ENCODE results near the gene FOXN3.

The FOXN3 gene

DNA sequence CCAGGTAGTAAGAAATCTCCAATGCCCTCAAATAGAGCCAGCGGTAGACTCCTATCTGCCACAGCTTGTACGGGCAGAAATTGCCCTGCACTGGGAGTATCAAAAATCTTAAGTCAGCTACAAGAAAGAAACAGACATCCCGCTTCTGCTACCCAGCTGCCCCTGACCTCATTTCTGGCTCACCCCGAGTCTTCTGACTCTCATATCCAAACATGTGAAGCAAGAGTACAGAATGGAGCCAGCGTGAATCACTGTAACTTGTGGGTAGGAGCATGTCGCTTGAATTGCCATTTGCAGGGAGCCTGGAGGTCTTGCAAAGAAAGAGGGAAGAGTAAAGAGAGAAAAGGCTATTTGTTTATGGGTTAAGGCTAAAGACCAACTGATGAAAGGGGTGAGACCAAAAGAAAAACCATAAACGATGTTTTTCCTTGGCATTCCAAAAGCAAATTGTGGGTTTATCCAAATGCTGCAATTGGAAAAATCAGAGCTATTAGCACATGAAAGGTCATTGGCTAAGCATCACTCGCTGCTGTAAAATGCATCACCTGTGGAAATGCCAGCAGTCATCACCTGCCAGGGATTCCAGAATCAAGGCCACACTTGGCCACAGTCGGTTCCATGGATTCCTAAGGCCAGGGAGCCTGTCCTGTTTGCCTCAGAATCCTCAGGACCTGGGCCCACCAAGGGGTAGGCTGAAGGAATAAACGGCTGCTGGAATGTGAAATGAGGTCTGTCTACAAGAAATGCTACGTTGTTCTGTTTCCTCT, 86.6 kb downstream of the FOXN3 start:
- no peak for DNase-seq

DNA sequence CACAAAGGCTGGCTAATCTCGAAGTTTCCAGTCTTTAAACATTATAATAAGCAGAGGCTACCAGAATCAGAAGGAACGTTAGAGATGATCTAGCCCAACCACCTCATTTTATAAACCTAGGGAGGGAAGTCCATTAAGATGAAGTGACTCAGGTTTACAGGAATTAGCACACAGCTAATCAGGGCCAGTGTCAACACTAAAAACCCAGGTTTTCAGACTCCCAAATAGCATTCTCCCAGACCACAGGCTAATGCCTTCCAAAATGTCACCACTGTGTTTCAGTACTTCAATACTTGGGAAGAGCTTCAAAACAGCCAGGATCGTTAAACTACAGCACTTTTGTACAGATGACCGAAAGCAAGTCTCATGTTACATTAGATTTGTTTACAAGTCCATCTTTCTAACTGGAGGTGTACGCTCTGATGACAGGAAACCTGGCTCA, 89.2 kb downstream of the FOXN3 start:
- peak in 1 of 2 experiments; percentile 21 for DNase-seq

DNA sequence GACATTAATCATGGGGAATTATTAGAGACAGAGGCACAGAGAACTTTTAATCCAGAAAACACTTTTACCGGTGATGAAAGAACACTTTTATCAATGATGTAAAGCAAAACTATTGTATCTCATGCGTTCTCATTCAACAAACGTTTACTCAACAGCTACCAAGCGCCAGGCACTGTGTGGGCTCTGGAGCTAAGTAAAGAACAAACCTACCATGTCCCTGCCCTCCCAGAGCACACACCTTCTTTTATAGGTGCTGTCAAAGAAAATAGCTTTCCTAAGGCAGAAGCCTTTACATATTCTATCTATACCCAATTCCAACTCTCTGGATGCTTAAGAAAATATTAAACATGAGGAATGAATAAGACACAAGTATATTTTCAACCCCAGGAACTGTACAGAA, 91.1 kb downstream of the FOXN3 start:
- DNase-seq = no peak

DNA sequence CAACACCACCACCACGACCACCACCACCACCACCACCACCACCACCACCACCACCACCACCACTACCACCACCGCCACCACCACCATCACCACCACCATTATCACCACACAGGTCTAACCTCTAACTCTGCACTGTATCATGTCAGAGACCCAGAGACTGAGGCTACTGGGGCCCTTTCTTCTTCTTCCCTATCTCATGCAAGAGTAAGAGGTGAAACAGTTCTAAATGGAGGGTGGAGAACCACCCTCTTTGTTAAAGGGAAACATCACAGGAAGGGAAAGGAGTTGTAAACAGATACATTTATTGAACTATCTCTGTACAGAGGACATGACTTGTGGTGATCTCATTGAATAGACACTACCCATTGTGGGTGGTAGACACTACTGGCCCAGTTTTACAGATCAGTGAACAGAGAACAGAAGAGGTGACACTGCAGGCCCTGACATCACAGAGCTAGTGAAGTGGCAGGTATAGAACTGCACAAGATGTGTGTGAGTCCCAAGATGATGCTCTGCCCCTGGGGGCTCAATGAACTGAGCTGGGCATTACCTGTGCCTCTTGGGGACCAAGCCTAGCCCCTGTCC, 91.6 kb downstream of the FOXN3 start:
- no peak for DNase-seq

DNA sequence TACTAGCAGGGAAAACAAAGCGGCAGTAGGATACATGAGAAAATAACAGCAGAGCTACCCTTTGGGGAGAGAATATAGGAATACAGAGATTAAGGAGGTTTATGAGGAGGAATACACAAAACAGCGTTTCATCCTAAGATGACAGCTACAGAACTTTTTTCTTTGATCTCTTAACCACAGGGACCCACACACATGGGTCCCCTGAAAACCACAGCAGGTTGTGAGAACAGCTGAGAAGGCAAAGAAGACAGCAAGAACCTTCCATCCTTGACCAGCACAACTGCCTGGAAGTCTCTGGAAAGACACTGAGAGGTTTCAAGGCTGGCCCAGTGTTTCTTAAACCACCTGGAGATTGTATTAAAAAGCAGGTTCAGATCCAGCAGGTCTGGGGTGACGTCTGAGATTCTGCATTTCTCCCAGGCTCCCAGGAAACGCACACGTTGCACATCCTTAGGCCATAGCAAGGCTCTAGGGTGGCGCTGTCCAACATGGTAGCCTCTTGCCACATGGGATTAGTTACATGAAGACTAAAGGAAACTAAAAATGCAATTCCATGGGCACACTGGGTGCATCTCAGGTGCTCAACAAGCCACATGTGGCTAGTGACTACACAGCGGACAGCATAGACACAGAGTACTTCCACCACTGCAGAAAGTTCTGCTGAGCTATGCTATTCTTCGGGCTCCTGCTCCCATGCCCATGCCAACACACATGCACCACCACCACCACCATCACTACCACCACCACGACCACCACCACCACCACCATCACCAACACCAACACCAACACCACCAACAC, 92.3 kb downstream of the FOXN3 start:
- DNase-seq = no peak

DNA sequence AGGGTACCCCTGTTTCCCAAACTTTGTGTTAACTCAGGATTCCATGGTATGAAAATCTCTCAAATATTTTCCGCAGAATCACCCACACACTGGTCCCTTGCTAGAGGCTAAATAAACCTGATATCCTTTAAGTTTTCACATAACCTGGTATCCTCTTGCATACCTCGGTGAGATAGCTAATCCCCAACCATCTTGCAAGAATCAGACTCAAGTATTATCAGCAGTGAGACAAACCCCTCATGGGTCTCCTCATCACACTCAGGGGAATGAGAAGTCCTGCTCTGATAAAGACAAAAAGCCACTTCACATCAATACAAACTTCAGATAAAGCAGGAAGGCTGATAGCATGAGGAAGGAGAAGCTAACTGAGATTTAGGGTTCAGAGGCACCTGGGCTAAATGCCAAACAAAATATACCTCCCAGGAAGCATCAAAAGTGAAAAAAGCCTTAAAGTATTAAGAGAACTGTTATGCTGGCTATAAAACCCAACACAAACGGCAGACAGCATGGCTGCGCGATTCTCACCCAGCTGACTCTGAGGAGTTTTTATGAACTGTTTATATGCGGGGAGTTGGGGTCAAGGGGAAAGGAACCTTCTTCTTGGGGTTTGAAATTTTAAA, 96.5 kb downstream of the FOXN3 start:
- DNase-seq = no peak

DNA sequence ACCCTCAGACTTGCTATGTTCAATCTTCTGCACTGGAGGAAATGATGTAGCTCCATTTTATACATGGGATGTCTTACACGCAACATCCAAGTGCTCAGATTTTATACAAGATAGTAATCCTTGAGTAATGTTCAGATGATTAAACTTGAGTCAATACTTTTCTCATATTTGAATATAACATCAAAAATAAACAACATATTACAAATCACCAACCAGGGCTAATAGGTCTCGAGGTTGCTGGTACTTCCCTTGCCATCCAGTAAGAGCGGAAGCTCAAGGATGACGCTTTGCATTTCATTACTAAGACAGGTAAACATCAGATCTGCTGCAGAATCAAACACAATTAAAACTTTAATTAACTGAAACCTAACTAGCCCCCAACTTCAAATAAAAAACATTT, 97.3 kb downstream of the FOXN3 start:
- DNase-seq = no peak

DNA sequence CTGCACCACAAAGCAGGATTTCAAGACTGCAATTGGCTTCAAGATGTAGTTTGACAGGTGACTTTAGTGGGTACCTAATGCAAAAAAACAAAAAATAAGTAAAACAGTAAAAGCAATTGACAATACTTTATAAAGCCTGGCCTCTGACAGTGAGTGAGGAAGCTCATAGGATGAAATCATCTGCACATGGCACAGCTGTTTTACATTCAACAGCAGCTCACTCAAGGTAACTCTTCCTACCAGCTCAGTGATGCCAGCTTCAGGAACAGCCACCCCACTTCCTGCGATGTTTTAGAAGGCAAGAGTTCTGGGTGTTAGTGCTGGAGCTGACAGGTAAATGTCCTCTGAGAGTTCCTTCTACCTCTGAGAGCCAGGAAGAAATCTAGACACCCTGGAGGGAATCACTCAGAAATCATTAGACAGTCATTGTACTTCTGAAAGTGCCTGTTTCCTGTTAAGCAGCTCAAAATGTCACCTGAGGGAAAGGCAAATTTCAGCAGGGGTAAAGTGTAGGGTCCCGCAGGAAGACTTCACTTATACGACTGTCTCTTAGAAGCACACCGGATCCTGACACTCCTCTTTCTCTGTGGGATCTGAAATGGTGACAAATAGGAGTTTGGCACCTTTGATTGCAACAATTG, 99.9 kb downstream of the FOXN3 start:
- no peak for DNase-seq

DNA sequence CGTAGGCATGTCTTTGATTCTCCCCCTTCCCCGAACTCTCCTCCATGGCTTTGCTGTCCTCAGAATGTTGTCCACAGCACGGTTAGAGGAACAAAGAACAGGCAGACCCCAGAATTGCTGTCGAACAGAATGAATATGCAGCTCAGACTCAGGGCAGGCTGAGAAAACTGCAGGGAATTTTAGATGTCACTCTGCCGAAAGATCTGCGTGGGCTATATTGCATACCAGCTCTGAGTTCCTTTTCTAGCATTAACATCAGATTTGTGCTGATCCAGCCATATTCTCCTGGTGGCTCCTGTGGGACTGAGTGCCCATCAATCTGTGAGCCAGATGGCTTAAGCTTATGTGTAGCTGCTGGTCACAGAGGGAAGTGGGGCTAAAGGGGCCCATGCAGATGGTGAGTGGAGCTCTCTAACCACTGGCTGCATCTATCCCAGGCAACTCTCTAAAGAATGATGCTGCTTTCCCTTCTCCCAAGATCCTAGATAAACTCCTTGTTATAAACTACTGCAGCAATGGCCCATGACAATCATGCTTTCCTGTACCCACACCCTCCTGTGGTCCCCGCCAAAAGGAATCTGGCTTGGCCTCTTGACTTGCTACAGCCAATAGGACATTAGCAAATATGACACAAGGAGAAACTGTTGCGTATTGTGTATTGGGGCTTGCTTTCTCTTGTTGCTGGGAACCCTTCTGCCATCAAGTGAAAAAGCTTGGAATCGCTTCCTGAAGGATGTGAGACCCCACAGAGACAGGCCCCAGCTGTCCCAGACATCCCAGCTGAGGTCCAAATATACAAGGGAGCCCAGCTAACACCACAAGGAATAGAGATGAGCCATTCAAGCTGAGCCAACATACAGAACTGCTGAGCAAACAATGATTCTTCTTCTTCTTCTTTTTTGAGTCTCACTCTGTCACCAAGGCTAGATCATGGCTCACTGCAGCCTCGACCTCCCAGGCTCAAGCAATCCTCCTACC, 101.3 kb downstream of the FOXN3 start:
- DNase-seq = no peak

DNA sequence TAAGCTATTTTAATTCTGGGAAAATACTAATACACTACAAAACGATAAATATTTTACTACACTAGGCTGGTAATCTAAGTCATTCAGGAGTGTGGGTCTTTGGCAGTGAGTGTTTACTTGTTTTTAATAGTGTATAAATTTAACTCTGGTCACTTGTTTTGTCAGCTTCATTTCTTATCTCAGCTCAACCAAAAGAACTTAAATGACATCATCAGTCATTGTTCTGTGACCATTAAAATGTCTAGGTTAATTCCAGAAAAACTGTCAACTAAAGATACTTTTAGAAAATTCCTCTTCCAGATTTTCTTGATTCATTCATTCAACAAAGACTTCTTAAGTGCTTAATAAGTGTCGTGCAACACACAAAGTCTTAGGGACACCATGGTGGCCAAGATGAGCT, 102.8 kb downstream of the FOXN3 start:
- no peak for DNase-seq

DNA sequence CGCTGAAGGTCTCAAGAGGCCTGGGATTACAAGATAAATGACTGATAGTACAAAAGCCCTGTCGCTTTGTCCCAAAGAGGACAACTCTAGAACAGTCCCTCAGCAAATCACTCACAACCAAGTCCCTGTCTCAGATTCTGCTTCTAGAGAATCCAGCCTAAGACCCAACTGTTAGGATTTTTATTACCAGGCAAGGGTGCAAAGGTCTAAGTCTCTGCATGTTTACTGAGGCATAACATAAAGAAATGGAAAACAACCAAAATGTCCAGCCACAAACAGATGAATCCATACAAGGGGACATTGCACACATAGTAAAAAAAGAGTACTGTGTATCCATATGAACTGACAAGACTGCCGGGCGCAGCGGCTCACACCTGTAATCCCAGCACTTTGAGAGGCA, 104.1 kb downstream of the FOXN3 start:
- no peak for DNase-seq

DNA sequence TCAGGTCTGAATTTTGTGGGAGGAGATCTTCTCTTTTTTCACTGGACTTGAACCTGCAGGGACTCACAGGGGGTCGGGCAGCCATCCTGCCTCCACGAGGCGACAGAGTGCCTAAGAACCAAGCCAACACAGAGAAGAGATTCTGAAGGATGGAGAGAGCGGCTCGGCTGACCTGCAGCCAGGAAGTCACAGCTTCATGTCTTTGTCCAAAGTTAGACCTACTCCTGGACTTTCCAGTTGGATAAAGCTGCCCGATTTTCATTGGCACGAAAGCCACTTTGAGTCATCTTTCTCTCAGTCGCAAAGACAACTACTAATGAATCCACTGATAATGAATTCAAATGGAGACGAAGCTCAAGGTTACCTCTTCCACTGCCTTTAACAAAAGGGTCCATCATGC, 106.8 kb downstream of the FOXN3 start:
- DNase-seq = no peak

DNA sequence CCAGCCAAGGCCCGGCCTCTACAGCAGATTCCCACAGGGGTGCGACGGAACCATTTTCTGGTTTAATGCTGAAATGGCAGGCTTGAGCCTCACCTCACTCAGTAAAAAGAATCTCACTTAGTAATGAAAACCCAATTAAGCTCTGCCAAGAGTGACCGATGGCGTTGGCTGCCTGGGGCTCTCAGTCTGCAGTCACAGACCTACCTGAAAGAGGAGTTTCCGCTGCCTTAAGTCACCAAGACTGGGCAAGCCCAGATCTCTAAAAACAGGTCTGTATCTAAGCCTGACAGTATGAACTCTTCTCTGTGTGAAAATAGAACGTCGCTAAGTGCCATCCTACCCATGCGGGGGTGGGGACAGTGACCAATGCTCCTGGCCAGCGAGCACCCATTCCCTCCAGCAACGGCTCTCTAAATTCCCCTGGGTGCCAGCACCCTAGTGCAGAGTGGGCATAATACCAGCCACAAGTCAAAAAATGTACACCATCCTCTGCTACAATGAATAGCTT, 107.3 kb downstream of the FOXN3 start:
- no peak for DNase-seq

DNA sequence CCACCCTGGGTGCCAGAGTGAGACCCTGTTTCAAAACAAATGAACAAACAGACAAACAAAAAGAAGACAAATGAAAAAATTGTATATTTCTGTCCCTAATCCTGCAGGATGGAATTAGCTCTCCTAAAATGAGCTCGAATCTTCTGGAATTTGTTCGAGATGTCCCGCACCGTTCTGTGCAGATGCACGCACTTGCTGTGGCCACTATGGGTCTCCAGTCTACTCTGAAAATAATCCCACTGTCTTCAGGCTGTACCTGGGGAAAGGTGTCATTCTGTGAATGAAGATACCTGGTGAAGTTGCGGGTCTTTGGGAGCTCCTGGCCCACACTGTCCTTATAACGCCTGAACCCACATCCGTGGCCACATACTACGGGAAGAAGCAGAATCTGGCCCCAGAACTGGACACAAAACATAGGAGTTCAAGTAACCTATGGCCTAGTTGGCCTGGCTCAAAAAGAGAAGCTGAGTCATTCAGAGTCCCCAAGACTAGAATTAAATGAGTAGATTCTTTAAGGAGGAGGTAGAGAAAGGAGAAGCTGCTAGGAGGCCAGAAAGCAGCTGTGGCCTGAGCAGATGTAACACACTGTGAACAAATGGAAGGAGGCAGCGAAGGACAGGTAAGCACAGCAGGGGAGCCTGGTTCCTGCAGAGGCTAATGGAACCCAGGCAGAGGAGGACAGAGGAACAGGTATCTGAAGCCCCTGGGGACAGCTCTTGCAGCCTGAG, 108.6 kb downstream of the FOXN3 start:
- no peak for DNase-seq

DNA sequence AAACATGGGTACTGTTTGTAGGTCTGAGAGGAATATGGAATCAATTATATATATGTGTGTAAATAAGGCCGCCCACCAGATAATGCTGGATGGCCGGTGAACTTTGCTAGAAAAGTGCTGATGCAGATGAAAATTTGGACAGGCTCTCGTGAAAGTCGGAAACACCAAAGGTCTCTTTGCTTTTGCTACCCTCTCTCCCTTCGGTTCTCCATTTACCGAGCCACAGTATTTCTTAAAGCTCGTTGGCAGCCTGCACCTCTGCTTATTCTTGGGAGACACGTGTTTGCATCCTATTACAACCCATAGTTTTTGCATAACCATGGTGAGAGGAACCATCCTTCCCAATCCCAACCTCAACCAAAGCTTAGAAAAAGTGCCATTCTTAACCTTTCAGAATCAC, 109.6 kb downstream of the FOXN3 start:
- no peak for DNase-seq

DNA sequence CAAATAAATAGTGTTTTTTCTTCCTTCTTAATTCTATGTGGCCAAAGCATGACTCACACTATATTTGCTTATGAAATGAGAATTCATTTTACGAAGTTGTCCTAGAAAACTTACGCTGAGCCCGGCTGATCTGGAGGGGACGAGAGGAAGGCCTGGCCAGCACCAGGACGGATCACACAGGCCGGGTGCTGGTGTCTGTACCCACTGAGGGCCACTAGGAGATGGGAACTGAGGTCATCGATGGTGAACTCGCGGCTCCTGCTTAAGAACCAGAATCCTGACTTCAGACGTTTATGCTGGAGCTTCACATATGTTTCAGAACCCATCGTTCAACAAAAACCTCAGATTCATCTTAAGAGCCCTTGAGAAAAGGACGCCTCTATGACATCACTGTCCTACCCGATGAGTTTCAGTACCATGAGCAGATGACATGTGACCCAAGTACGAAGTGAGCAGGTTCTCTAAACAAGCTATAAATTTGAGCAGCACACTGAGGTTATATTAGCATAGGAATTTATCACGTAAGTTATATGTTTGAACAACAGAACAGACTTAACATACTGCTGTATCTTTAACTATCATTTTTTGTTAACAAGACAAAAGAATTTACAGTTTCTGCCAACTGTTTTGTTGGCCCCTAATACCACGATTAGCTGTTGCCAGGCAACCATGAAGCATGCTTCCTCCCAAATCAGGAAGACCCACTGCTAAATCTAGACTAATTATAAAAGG, 111.9 kb downstream of the FOXN3 start:
- DNase-seq = no peak

DNA sequence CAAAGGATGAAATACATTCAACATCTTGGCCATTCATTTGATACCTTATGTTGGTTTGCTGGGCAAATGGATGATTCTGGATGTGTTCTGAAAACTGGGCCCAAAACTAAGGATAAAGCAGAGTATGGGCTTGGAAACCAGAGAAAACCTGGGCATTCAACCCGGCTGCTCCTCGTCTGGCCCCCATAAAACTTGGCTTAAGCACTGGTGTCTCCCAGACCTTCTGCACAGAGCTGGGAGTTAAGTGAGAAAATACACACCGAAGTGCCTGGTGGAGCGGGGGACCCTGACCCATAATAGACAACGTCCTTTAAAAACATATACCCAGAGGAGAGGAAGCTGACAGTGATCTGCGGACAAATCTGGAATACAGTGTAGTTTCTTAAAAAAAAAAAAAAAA, 112.5 kb downstream of the FOXN3 start:
- DNase-seq = no peak

DNA sequence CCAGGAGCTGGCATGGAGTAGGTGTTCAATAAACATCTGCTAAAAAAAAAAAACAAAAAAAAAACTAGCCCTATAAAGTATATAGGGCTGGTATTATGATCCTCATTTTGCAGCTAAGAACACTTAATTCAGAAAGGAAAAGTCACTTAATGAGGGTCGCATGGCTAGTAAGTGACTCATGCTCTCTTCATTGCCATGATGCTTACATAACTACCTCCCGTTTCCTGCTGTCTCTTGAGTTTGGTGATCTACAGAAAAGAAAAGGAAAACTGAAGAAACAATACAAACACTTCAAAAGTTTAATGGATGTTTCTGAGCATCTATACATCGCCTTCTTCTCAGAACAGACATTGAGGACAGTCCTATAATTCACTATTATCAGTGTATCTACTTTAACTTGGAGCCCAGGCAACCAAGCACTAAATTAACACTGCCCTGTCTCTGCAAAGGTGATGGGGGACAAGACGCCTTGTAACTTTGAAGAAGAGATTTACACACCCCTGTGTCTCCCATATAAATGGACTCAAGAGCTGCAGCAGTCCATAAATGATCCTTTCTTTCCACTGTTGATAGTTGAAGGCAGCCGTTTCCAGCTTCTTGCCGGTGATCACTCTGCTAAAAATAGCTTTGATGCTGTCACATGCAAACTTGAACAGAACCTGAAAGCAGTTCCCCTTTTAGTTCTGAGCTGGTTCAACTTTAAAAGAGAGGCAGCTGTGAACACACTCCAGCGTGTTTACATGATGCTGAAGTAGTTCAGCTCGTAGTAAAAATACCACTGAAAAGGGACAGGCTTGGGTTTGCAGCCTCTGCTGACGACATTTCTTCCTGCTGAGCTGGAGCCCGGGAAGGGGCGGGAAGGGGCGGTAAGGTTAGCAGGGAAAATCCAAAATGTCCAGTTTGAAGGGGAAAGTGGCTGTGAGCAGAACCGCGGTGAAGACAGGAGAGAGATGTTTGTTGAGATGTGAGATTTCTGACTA, 113.3 kb downstream of the FOXN3 start:
- peak in 1 of 2 experiments; percentile 31 for DNase-seq

Data from NCI-H526 (cell line).